LHCN-M2 (cell line): ENCODE results near the gene NELFCD. TPM values are rescaled to one million over a fixed set of nuclear protein-coding genes. Genes with fewer than 3 reads are reported as not detected.
A peak's percentile ranks its signal among the peaks of the same experiment; 100 is the strongest.

ENCODE experiments used
- DNase-seq: peaks from one replicate; pipeline ENCODE4 v3.0.0-alpha.2; 2012; ENCODE audit warnings: low read depth
- total RNA-seq: library from RNA; depleted of rRNA; stranded (reverse); fragments of >200 nt; gene quantifications from 2 replicates; pipeline ENCODE4 v1.2.3, GENCODE V29; 2014

The NELFCD gene
- total RNA-seq, 1 experiment from 2014 or later = 62.3 TPM

GRCh38 chr20:58993332-58994248, 12.5 kb downstream of the NELFCD start:
- no peak for DNase-seq

GRCh38 chr20:58994390-58995159, 13.5 kb downstream of the NELFCD start:
- no peak for DNase-seq

GRCh38 chr20:58995461-58996225, 14.6 kb downstream of the NELFCD start:
- no peak for DNase-seq

- no peak for DNase-seq
Measured at GRCh38 chr20:58996226-58996611, 15.2 kb downstream of the NELFCD start.

- DNase-seq = no peak
Measured at GRCh38 chr20:58997141-58997770, 16.2 kb downstream of the NELFCD start.

GRCh38 chr20:58998656-58999055, 17.6 kb downstream of the NELFCD start:
- no peak for DNase-seq

GRCh38 chr20:59000326-59000725, 19.3 kb downstream of the NELFCD start:
- DNase-seq = no peak

GRCh38 chr20:59001068-59001448, 20.0 kb downstream of the NELFCD start:
- DNase-seq = no peak

- no peak for DNase-seq
Measured at GRCh38 chr20:59001449-59002171, 20.6 kb downstream of the NELFCD start.

GRCh38 chr20:59002388-59002787, 21.3 kb downstream of the NELFCD start:
- no peak for DNase-seq

GRCh38 chr20:59002874-59003399, 21.9 kb downstream of the NELFCD start:
- DNase-seq = no peak

- DNase-seq = no peak
Measured at GRCh38 chr20:59003836-59004492, 22.9 kb downstream of the NELFCD start.

- DNase-seq = no peak
Measured at GRCh38 chr20:59004493-59004762, 23.4 kb downstream of the NELFCD start.

GRCh38 chr20:59004763-59005522, 23.9 kb downstream of the NELFCD start:
- no peak for DNase-seq

GRCh38 chr20:59005523-59006166, 24.6 kb downstream of the NELFCD start:
- DNase-seq = no peak

- peak; percentile 42 for DNase-seq
Measured at GRCh38 chr20:59006167-59006863, 25.3 kb downstream of the NELFCD start.

GRCh38 chr20:59006864-59007664, 26.0 kb downstream of the NELFCD start, which contains the start of gene CTSZ:
Gene CTSZ, minus strand, starts transcription at chr20:59007254. Its CDS starts 126 bp downstream, at chr20:59007128.
- DNase-seq = peak; percentile 26
